A549 (cell line): ENCODE data around the gene RHEB. TPM values are rescaled to one million over a fixed set of nuclear protein-coding genes. Genes with fewer than 3 reads are reported as not detected.

ENCODE experiments used
- ATAC-seq, 2 experiments: fragments of 200-7000 bp in 1 of 2; fragments of >200 bp in 1 of 2; cut with Nextera tagmentation in 1 of 2; cut with Tn5 transposase in 1 of 2; 3 replicates each; pipeline versions ENCODE4 v1.8.0 to v1.9.1; 2018 to 2020; ENCODE audit warnings: mild to moderate bottlenecking in 1 of 2, moderate library complexity in 1 of 2
- CTCF ChIA-PET: fragments of 300-600 bp; sonication (Branson Sonifier 250); formaldehyde crosslinking; extraction: SDS; loops from one replicate; lab custom pipeline; 2021; ENCODE audit warnings: antibody characterized with exemption, inconsistent platforms; lab: Yijun Ruan, JAX
- POLR2A ChIA-PET: fragments of 350-600 bp; formaldehyde crosslinking; extraction: SDS; loops from one replicate; lab custom pipeline; 2021; ENCODE audit warnings: antibody characterized with exemption, inconsistent platforms; lab: Yijun Ruan, JAX
- DNase-seq, 2 experiments: peaks; one replicate each; pipeline versions ENCODE4 v3.0.0 to v3.0.0-alpha.2; 2011 to 2016; ENCODE audit warnings: low read depth in 1 of 2, low spot score in 1 of 2
- FAIRE-seq: peaks from 2 replicates; lab custom pipeline; 2011; peaks lifted over from hg19 to GRCh38; lab: Jason Lieb, UNC
- H3K27ac ChIP-seq, 2 experiments: fragments of >200 bp; sonication (Bioruptor Twin); formaldehyde crosslinking; 3 replicates each; pipeline ENCODE4 v1.5.1; 2016 to 2017
- H3K4me1 ChIP-seq: fragments of >200 bp; sonication (Bioruptor Twin); formaldehyde crosslinking; 3 replicates; pipeline ENCODE4 v1.6.1; 2016
- H3K4me2 ChIP-seq: fragments of >200 bp; sonication (Bioruptor Twin); formaldehyde crosslinking; 3 replicates; pipeline ENCODE4 v1.6.1; 2016
- H3K4me3 ChIP-seq: fragments of >200 bp; sonication (Bioruptor Twin); formaldehyde crosslinking; 3 replicates; pipeline ENCODE4 v1.5.1; 2016
- H3K9me3 ChIP-seq: fragments of >200 bp; sonication (Bioruptor Twin); formaldehyde crosslinking; 3 replicates; pipeline ENCODE4 v1.6.1; 2016
- CHD2 ChIP-seq: fragments of 150-350 bp; IDR thresholded peaks from 2 replicates; pipeline ENCODE4 v1.6.1; 2014; ENCODE audit warnings: low read length; ENCODE audit not compliant: partially characterized antibody
- EHF ChIP-seq: fragments of 250-450 bp; sonication (Bioruptor Pico); IDR thresholded peaks from 2 replicates; pipeline ENCODE4 v1.5.0; 2020; ENCODE audit warnings: mild to moderate bottlenecking
- EP300 ChIP-seq, 2 experiments: fragments of >200 bp; sonication (Bioruptor Twin); formaldehyde crosslinking; IDR thresholded peaks; 2 replicates in 1 of 2; 3 replicates in 1 of 2; pipeline ENCODE4 v1.6.1; 2016 to 2017
- FOSL2 ChIP-seq, 2 experiments: fragments of 450-650 bp in 1 of 2; fragments of >200 bp in 1 of 2; sonication (Bioruptor Twin) in 1 of 2; formaldehyde crosslinking; IDR thresholded peaks; 2 replicates each; pipeline versions ENCODE4 v1.5.0 to v1.6.1; 2016 to 2020; ENCODE audit warnings: mild to moderate bottlenecking in 1 of 2, moderate library complexity in 1 of 2
- HDAC2 ChIP-seq: fragments of 200-600 bp; sonication (generic); IDR thresholded peaks from 2 replicates; pipeline ENCODE4 v1.6.1; 2016
- HOXB5 ChIP-seq: fragments of 250-450 bp; sonication (Bioruptor Pico); IDR thresholded peaks from 2 replicates; pipeline ENCODE4 v1.5.0; 2020; ENCODE audit warnings: mild to moderate bottlenecking, moderate library complexity
- KDM5A ChIP-seq: fragments of 200-600 bp; sonication (generic); IDR thresholded peaks from 2 replicates; pipeline ENCODE4 v1.6.1; 2016; ENCODE audit warnings: antibody characterized with exemption, mild to moderate bottlenecking
- MYC ChIP-seq: IDR thresholded peaks from 2 replicates; pipeline ENCODE4 v1.6.1; 2012; ENCODE audit warnings: mild to moderate bottlenecking, inconsistent platforms, low read length, improper control_type of control experiment, borderline replicate concordance
- NFE2L2 ChIP-seq: fragments of 150-350 bp; conservative IDR thresholded peaks from 2 replicates; pipeline ENCODE4 v1.6.1; 2014; ENCODE audit warnings: low read length
- POLR2AphosphoS2 ChIP-seq: conservative IDR thresholded peaks from 2 replicates; pipeline ENCODE4 v1.6.1; 2012; ENCODE audit warnings: low read length, improper control_type of control experiment, inconsistent platforms
- RAD21 ChIP-seq, 2 experiments: fragments of >200 bp in 1 of 2; sonication (Bioruptor Twin) in 1 of 2; formaldehyde crosslinking in 1 of 2; IDR thresholded peaks in 1 of 2; conservative IDR thresholded peaks in 1 of 2; 2 replicates in 1 of 2; 3 replicates in 1 of 2; pipeline ENCODE4 v1.6.1; 2012 to 2018; ENCODE audit warnings: inconsistent platforms in 1 of 2
- RCOR1 ChIP-seq: fragments of 150-350 bp; IDR thresholded peaks from 2 replicates; pipeline ENCODE4 v1.6.1; 2014; ENCODE audit warnings: antibody characterized with exemption, low read length, low read depth
- RFX5 ChIP-seq: fragments of 450-650 bp; IDR thresholded peaks from 2 replicates; pipeline ENCODE4 v1.7.1; 2014; ENCODE audit warnings: antibody characterized with exemption, mild to moderate bottlenecking, moderate library complexity
- SMC3 ChIP-seq: fragments of >200 bp; sonication (Bioruptor Twin); formaldehyde crosslinking; IDR thresholded peaks from 3 replicates; pipeline ENCODE4 v1.6.1; 2018; ENCODE audit warnings: inconsistent platforms
- SREBF2 ChIP-seq: fragments of 450-650 bp; IDR thresholded peaks from 2 replicates; pipeline ENCODE4 v1.6.1; 2014; ENCODE audit warnings: mild to moderate bottlenecking, moderate library complexity
- ZC3H11A ChIP-seq: fragments of 450-650 bp; IDR thresholded peaks from 2 replicates; pipeline ENCODE4 v1.6.1; 2014; ENCODE audit warnings: antibody characterized with exemption, mild to moderate bottlenecking
- ZNF302 ChIP-seq: fragments of 250-450 bp; sonication (Bioruptor Pico); IDR thresholded peaks from 2 replicates; pipeline ENCODE4 v1.9.0; 2021; ENCODE audit warnings: inconsistent platforms, mild to moderate bottlenecking, moderate library complexity
- WGBS: methylation state at CpG from one replicate; pipeline ENCODE4 v1.1.6; 2017; ENCODE audit errors: missing lambda C conversion rate; 5-methylcytosine and 5-hydroxymethylcytosine counted together
- polyA plus RNA-seq, 4 experiments: library from polyadenylated mRNA; depleted of rRNA in 3 of 4; stranded (reverse); fragments of >200 nt; fragmentation: RNase III in 1 of 4; extraction: RNeasy Plus Mini Kit Qiagen cat#74134 plus additional on column Dnase treatment in 1 of 4; gene quantifications; 2 replicates in 3 of 4; 3 replicates in 1 of 4; pipeline ENCODE4 v1.2.3, GENCODE V29; 2011 to 2017
- TF ChIP-seq, protein P1 (sequence below): fragments of 250-450 bp; sonication (Bioruptor Pico); IDR thresholded peaks from 2 replicates; pipeline ENCODE4 v1.5.0; 2021; ENCODE audit warnings: mild to moderate bottlenecking, moderate library complexity, borderline replicate concordance
- TF ChIP-seq, protein P2 (sequence below): fragments of 450-650 bp; IDR thresholded peaks from 2 replicates; pipeline ENCODE4 v1.6.1; 2014; ENCODE audit warnings: antibody characterized with exemption

Gene RHEB
- polyA plus RNA-seq, 2 of the 4 experiments (the other 2 are of a cell fraction) = 110 to 198 TPM

DNA sequence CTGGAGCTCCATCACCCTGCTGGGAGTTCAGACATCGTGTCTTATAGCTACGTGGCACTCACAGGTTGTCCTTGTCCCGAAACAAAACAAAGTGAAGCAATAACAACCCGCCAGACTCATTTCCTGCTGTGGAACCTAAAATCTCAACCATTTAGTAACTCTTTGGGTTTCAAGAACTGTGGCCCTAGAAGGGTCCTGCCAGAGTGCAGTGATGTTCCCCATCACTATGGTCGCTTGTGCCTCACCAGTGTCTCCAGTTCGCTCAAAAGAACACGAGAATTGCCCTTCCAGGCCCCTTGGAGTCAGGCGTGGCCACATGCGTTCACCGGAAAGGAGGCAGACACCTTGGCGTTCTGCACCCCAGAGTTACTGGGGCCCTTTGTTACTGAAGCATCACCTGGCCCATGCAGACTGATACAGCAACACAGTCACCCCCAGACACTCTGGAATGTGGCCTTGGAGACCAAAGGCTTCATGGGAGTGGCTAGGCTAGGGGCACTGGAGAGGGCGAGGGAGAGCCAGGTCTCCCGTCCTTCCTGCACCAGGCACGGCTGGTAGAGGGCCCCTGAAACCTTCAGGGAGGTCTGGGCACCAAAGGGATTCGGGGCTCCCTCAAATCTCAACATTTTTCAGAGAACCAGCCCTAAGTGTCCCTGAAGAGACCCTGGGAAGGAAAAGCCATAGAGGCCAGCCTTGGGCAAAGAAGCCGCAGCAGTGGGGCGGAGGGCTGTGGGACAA, 80.7 kb downstream of the RHEB start (continued):
- TF ChIP-seq ZNF302 (CRISPR knock-in tag) = no peak
- no peak for TF ChIP-seq NFE2L2
- no peak for TF ChIP-seq POLR2AphosphoS2
- TF ChIP-seq, protein P1, sequence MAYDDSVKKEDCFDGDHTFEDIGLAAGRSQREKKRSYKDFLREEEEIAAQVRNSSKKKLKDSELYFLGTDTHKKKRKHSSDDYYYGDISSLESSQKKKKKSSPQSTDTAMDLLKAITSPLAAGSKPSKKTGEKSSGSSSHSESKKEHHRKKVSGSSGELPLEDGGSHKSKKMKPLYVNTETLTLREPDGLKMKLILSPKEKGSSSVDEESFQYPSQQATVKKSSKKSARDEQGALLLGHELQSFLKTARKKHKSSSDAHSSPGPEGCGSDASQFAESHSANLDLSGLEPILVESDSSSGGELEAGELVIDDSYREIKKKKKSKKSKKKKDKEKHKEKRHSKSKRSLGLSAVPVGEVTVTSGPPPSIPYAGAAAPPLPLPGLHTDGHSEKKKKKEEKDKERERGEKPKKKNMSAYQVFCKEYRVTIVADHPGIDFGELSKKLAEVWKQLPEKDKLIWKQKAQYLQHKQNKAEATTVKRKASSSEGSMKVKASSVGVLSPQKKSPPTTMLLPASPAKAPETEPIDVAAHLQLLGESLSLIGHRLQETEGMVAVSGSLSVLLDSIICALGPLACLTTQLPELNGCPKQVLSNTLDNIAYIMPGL (CRISPR knock-in tag) = no peak
- TF ChIP-seq HDAC2 = no peak
- TF ChIP-seq, all 56 proteins: peak for 0

DNA sequence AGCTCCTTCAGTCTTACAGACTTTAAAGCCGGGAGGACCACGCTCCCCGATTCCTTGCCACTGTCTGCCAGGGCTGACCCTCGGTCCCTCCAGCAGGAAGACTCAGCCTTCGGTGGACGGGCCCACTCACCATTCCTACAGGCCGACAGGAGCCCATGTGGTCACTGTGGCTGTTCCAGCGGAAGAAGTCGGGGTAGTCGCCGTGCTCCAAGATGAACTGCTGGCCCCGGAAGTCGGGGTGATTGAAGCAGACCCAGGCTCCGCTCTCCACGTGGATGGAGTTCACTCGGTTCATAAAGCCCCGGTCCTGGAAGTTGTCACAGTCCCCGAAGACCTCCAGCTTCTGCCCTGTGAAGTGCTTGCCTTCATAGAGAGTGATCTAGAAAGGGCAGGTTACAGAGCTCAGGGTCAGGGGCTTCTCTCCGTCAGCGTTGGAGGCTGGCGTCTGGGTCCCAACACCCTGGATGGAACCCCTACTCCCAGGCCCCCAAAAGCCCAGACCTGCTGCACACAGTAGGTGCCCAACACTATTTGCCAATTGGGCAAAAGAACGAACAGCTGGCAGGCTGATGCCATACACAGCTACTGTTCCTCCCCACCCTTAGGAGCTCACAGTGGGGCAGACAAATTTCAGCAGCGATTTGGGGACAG, 81.7 kb downstream of the RHEB start:
- H3K4me3 ChIP-seq = no peak overlapping the region
- no peak overlapping the region for H3K4me2 ChIP-seq
- FAIRE-seq (no peak), ATAC-seq (no peak), DNase-seq (no peak)
- POLR2A ChIA-PET = no interaction called here
- no peak for TF ChIP-seq POLR2AphosphoS2
- TF ChIP-seq RFX5 = no peak
- no peak for TF ChIP-seq SMC3
- no peak for TF ChIP-seq MYC
- no peak for TF ChIP-seq RAD21 (conservative IDR thresholded peaks at IDR 0.05 in 1 of 2, IDR thresholded peaks at IDR 0.05 in 1 of 2)
- no peak for TF ChIP-seq NFE2L2
- TF ChIP-seq RCOR1 = no peak
- no peak for TF ChIP-seq EHF (CRISPR knock-in tag)
- no peak for TF ChIP-seq HOXB5
- no peak for TF ChIP-seq KDM5A
- TF ChIP-seq, protein P2, sequence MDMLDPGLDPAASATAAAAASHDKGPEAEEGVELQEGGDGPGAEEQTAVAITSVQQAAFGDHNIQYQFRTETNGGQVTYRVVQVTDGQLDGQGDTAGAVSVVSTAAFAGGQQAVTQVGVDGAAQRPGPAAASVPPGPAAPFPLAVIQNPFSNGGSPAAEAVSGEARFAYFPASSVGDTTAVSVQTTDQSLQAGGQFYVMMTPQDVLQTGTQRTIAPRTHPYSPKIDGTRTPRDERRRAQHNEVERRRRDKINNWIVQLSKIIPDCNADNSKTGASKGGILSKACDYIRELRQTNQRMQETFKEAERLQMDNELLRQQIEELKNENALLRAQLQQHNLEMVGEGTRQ = no peak
- no peak for TF ChIP-seq EP300 (IDR thresholded peaks at IDR 0.05)
- no peak for TF ChIP-seq FOSL2 (IDR thresholded peaks at IDR 0.05)
- TF ChIP-seq FOSL2 (CRISPR knock-in tag; IDR thresholded peaks at IDR 0.05) = no peak
- no peak for TF ChIP-seq CHD2
- no peak for TF ChIP-seq HDAC2
- TF ChIP-seq, protein P1 (CRISPR knock-in tag) = no peak
- H3K27ac ChIP-seq = no peak overlapping the region
- CTCF ChIA-PET = interaction anchor here (0.9 to 7.4 kb wide), 4 partner anchors 11 to 322 kb away, joined by 5 to 73 read pairs (median 5); no protein-coding TSS in a partner anchor
- H3K4me1 ChIP-seq = peaks cover 8% of the 10 kb centered on the region; the same call in 1 of the 3 replicates
- H3K9me3 ChIP-seq = no peaks in the 10 kb centered on the region
- WGBS = 85% methylated on average over 22 of the region's 23 CpGs

DNA sequence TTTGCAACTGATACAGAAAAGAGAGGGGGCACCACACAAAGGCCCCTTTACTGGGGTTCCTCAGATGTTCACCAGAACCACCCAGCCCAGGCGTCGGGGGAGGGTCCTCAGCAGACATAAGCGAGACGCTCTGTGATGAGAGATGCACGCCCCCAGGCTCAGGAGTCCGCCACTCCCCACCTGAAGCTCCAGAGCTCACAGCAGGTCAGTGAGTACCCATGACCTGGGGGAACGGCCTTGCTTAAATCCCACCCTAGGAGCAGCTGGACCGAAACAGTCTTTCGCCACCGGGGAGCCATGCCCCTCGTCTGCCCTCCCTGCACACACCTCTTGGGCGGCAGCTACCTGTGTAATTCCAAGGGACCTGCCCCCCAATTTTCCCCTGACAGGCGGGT, 82.5 kb downstream of the RHEB start:
- no peak overlapping the region for H3K4me3 ChIP-seq
- no peak for TF ChIP-seq POLR2AphosphoS2
- no peak for TF ChIP-seq SREBF2
- no peak for TF ChIP-seq HOXB5
- no peak for TF ChIP-seq EP300 (IDR thresholded peaks at IDR 0.05)
- TF ChIP-seq ZC3H11A = no peak
- no peak for TF ChIP-seq HDAC2
- CTCF ChIA-PET = interaction anchor here (0.8 to 7.4 kb wide), 7 partner anchors 12 to 322 kb away, joined by 3 to 73 read pairs (median 5); no protein-coding TSS in a partner anchor
- 70% methylated on average over 12 of the region's 13 CpGs for WGBS
- no peak overlapping the region for H3K4me2 ChIP-seq
- H3K4me1 ChIP-seq = peaks cover 8% of the 10 kb centered on the region; the same call in 1 of the 3 replicates
- DNase-seq (no peak), ATAC-seq (no peak), FAIRE-seq (no peak)
- POLR2A ChIA-PET = no interaction called here
- H3K9me3 ChIP-seq = no peaks in the 10 kb centered on the region
- no peak overlapping the region for H3K27ac ChIP-seq
